A549 (cell line): ENCODE measurements around the gene PLCB3. TPM values are rescaled to one million over a fixed set of nuclear protein-coding genes. Genes with fewer than 3 reads are reported as not detected.

Source experiments
- ATAC-seq, 2 experiments: fragments of 200-7000 bp in 1 of 2; fragments of >200 bp in 1 of 2; cut with Nextera tagmentation in 1 of 2; cut with Tn5 transposase in 1 of 2; 3 replicates each; pipeline versions ENCODE4 v1.8.0 to v1.9.1; 2018 to 2020; ENCODE audit warnings: mild to moderate bottlenecking in 1 of 2, moderate library complexity in 1 of 2
- CTCF ChIA-PET: fragments of 300-600 bp; sonication (Branson Sonifier 250); formaldehyde crosslinking; extraction: SDS; loops from one replicate; lab custom pipeline; 2021; ENCODE audit warnings: antibody characterized with exemption, inconsistent platforms; lab: Yijun Ruan, JAX
- POLR2A ChIA-PET: fragments of 350-600 bp; formaldehyde crosslinking; extraction: SDS; loops from one replicate; lab custom pipeline; 2021; ENCODE audit warnings: antibody characterized with exemption, inconsistent platforms; lab: Yijun Ruan, JAX
- DNase-seq, 2 experiments: peaks; one replicate each; pipeline versions ENCODE4 v3.0.0 to v3.0.0-alpha.2; 2011 to 2016; ENCODE audit warnings: low read depth in 1 of 2, low spot score in 1 of 2
- FAIRE-seq: peaks from 2 replicates; lab custom pipeline; 2011; peaks lifted over from hg19 to GRCh38; lab: Jason Lieb, UNC
- H3K27ac ChIP-seq, 2 experiments: fragments of >200 bp; sonication (Bioruptor Twin); formaldehyde crosslinking; 3 replicates each; pipeline ENCODE4 v1.5.1; 2016 to 2017
- H3K4me1 ChIP-seq: fragments of >200 bp; sonication (Bioruptor Twin); formaldehyde crosslinking; 3 replicates; pipeline ENCODE4 v1.6.1; 2016
- H3K4me2 ChIP-seq: fragments of >200 bp; sonication (Bioruptor Twin); formaldehyde crosslinking; 3 replicates; pipeline ENCODE4 v1.6.1; 2016
- H3K4me3 ChIP-seq: fragments of >200 bp; sonication (Bioruptor Twin); formaldehyde crosslinking; 3 replicates; pipeline ENCODE4 v1.5.1; 2016
- H3K9me3 ChIP-seq: fragments of >200 bp; sonication (Bioruptor Twin); formaldehyde crosslinking; 3 replicates; pipeline ENCODE4 v1.6.1; 2016
- ATOH8 ChIP-seq: fragments of 250-450 bp; sonication (Bioruptor Pico); IDR thresholded peaks from 2 replicates; pipeline ENCODE4 v1.5.0; 2020; ENCODE audit warnings: low read depth, mild to moderate bottlenecking, moderate library complexity
- FOSB ChIP-seq: fragments of 250-450 bp; sonication (Bioruptor Pico); IDR thresholded peaks from 2 replicates; pipeline ENCODE4 v1.5.0; 2020; ENCODE audit warnings: mild to moderate bottlenecking, moderate library complexity
- FOXS1 ChIP-seq: fragments of 250-450 bp; sonication (Bioruptor Pico); IDR thresholded peaks from 2 replicates; pipeline ENCODE4 v1.5.0; 2020; ENCODE audit warnings: mild to moderate bottlenecking, moderate library complexity
- HDAC2 ChIP-seq: fragments of 200-600 bp; sonication (generic); IDR thresholded peaks from 2 replicates; pipeline ENCODE4 v1.6.1; 2016
- HES2 ChIP-seq: fragments of >200 bp; sonication (Bioruptor Twin); formaldehyde crosslinking; IDR thresholded peaks from 2 replicates; pipeline ENCODE4 v1.6.1; 2016
- HOXB13 ChIP-seq: fragments of 250-450 bp; sonication (Bioruptor Pico); IDR thresholded peaks from 2 replicates; pipeline ENCODE4 v1.5.0; 2020; ENCODE audit warnings: low read depth, mild to moderate bottlenecking, moderate library complexity
- JUNB ChIP-seq: fragments of >200 bp; sonication (Bioruptor Twin); formaldehyde crosslinking; IDR thresholded peaks from 2 replicates; pipeline ENCODE4 v1.6.1; 2016
- MAX ChIP-seq: IDR thresholded peaks from 2 replicates; pipeline ENCODE4 v1.6.1; 2012
- MAZ ChIP-seq: fragments of 150-350 bp; IDR thresholded peaks from 2 replicates; pipeline ENCODE4 v1.6.1; 2014; ENCODE audit warnings: antibody characterized with exemption, low read depth, low read length, borderline replicate concordance
- MYC ChIP-seq: IDR thresholded peaks from 2 replicates; pipeline ENCODE4 v1.6.1; 2012; ENCODE audit warnings: mild to moderate bottlenecking, inconsistent platforms, low read length, improper control_type of control experiment, borderline replicate concordance
- POLR2AphosphoS2 ChIP-seq: conservative IDR thresholded peaks from 2 replicates; pipeline ENCODE4 v1.6.1; 2012; ENCODE audit warnings: low read length, improper control_type of control experiment, inconsistent platforms
- RAD21 ChIP-seq, 2 experiments: fragments of >200 bp in 1 of 2; sonication (Bioruptor Twin) in 1 of 2; formaldehyde crosslinking in 1 of 2; IDR thresholded peaks in 1 of 2; conservative IDR thresholded peaks in 1 of 2; 2 replicates in 1 of 2; 3 replicates in 1 of 2; pipeline ENCODE4 v1.6.1; 2012 to 2018; ENCODE audit warnings: inconsistent platforms in 1 of 2
- RFX5 ChIP-seq: fragments of 450-650 bp; IDR thresholded peaks from 2 replicates; pipeline ENCODE4 v1.7.1; 2014; ENCODE audit warnings: antibody characterized with exemption, mild to moderate bottlenecking, moderate library complexity
- RNF2 ChIP-seq: fragments of 200-600 bp; sonication (generic); IDR thresholded peaks from 2 replicates; pipeline ENCODE4 v1.6.1; 2016; ENCODE audit warnings: low read depth, mild to moderate bottlenecking, antibody characterized with exemption, moderate library complexity, borderline replicate concordance
- SMC3 ChIP-seq: fragments of >200 bp; sonication (Bioruptor Twin); formaldehyde crosslinking; IDR thresholded peaks from 3 replicates; pipeline ENCODE4 v1.6.1; 2018; ENCODE audit warnings: inconsistent platforms
- SREBF2 ChIP-seq: fragments of 450-650 bp; IDR thresholded peaks from 2 replicates; pipeline ENCODE4 v1.6.1; 2014; ENCODE audit warnings: mild to moderate bottlenecking, moderate library complexity
- ZSCAN20 ChIP-seq: fragments of 250-450 bp; sonication (Bioruptor Pico); IDR thresholded peaks from 2 replicates; pipeline ENCODE4 v1.8.0; 2022; ENCODE audit warnings: mild to moderate bottlenecking, moderate library complexity
- WGBS: methylation state at CpG from one replicate; pipeline ENCODE4 v1.1.6; 2017; ENCODE audit errors: missing lambda C conversion rate; 5-methylcytosine and 5-hydroxymethylcytosine counted together
- polyA plus RNA-seq, 4 experiments: library from polyadenylated mRNA; depleted of rRNA in 3 of 4; stranded (reverse); fragments of >200 nt; fragmentation: RNase III in 1 of 4; extraction: RNeasy Plus Mini Kit Qiagen cat#74134 plus additional on column Dnase treatment in 1 of 4; gene quantifications; 2 replicates in 3 of 4; 3 replicates in 1 of 4; pipeline ENCODE4 v1.2.3, GENCODE V29; 2011 to 2017
- TF ChIP-seq, protein P1 (sequence below): fragments of 200-600 bp; sonication (generic); IDR thresholded peaks from 2 replicates; pipeline ENCODE4 v1.6.1; 2016; ENCODE audit warnings: antibody characterized with exemption, mild to moderate bottlenecking, moderate library complexity
- TF ChIP-seq, protein P2 (sequence below): fragments of 250-450 bp; sonication (Bioruptor Pico); IDR thresholded peaks from 2 replicates; pipeline ENCODE4 v1.5.0; 2021; ENCODE audit warnings: mild to moderate bottlenecking, moderate library complexity, borderline replicate concordance
- TF ChIP-seq, protein P3 (sequence below): IDR thresholded peaks from 2 replicates; pipeline ENCODE4 v1.6.1; 2012
- TF ChIP-seq, protein P4 (sequence below): fragments of >200 bp; sonication (Bioruptor Twin); formaldehyde crosslinking; IDR thresholded peaks from 3 replicates; pipeline ENCODE4 v1.5.1; 2016

The PLCB3 gene
- polyA plus RNA-seq, 2 of the 4 experiments (the other 2 are of a cell fraction) = 8.8 to 21.2 TPM

- TF ChIP-seq, protein P1, sequence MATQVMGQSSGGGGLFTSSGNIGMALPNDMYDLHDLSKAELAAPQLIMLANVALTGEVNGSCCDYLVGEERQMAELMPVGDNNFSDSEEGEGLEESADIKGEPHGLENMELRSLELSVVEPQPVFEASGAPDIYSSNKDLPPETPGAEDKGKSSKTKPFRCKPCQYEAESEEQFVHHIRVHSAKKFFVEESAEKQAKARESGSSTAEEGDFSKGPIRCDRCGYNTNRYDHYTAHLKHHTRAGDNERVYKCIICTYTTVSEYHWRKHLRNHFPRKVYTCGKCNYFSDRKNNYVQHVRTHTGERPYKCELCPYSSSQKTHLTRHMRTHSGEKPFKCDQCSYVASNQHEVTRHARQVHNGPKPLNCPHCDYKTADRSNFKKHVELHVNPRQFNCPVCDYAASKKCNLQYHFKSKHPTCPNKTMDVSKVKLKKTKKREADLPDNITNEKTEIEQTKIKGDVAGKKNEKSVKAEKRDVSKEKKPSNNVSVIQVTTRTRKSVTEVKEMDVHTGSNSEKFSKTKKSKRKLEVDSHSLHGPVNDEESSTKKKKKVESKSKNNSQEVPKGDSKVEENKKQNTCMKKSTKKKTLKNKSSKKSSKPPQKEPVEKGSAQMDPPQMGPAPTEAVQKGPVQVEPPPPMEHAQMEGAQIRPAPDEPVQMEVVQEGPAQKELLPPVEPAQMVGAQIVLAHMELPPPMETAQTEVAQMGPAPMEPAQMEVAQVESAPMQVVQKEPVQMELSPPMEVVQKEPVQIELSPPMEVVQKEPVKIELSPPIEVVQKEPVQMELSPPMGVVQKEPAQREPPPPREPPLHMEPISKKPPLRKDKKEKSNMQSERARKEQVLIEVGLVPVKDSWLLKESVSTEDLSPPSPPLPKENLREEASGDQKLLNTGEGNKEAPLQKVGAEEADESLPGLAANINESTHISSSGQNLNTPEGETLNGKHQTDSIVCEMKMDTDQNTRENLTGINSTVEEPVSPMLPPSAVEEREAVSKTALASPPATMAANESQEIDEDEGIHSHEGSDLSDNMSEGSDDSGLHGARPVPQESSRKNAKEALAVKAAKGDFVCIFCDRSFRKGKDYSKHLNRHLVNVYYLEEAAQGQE = no peak
- TF ChIP-seq HES2 (no peak), FOXS1 (no peak), ATOH8 (no peak), FOSB (CRISPR knock-in tag) (no peak)
- TF ChIP-seq, protein P2, sequence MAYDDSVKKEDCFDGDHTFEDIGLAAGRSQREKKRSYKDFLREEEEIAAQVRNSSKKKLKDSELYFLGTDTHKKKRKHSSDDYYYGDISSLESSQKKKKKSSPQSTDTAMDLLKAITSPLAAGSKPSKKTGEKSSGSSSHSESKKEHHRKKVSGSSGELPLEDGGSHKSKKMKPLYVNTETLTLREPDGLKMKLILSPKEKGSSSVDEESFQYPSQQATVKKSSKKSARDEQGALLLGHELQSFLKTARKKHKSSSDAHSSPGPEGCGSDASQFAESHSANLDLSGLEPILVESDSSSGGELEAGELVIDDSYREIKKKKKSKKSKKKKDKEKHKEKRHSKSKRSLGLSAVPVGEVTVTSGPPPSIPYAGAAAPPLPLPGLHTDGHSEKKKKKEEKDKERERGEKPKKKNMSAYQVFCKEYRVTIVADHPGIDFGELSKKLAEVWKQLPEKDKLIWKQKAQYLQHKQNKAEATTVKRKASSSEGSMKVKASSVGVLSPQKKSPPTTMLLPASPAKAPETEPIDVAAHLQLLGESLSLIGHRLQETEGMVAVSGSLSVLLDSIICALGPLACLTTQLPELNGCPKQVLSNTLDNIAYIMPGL (CRISPR knock-in tag) = no peak
Measured at GRCh38 chr11:64232182-64232966, 19.0 kb upstream of the PLCB3 start (continued).

- no peak overlapping the region for H3K4me2 ChIP-seq
- CTCF ChIA-PET = interaction anchor here (0.9 to 2.8 kb wide), 9 partner anchors 8 to 121 kb away, joined by 3 to 14 read pairs (median 4); no protein-coding TSS in a partner anchor
- no peak overlapping the region for H3K4me3 ChIP-seq
- TF ChIP-seq, protein P1 = no peak
- no peak for TF ChIP-seq RNF2
- no peak for TF ChIP-seq MYC
- TF ChIP-seq POLR2AphosphoS2 = no peak
- no peak for TF ChIP-seq HDAC2
- TF ChIP-seq, protein P3, sequence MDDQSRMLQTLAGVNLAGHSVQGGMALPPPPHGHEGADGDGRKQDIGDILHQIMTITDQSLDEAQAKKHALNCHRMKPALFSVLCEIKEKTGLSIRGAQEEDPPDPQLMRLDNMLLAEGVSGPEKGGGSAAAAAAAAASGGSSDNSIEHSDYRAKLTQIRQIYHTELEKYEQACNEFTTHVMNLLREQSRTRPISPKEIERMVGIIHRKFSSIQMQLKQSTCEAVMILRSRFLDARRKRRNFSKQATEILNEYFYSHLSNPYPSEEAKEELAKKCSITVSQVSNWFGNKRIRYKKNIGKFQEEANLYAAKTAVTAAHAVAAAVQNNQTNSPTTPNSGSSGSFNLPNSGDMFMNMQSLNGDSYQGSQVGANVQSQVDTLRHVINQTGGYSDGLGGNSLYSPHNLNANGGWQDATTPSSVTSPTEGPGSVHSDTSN = no peak
- no peak for TF ChIP-seq HOXB13
- no peak for TF ChIP-seq MAX
- TF ChIP-seq ZSCAN20 (CRISPR knock-in tag) = no peak
- TF ChIP-seq FOXS1 = no peak
- no peak for TF ChIP-seq RFX5
- no peak for TF ChIP-seq RAD21 (conservative IDR thresholded peaks at IDR 0.05 in 1 of 2, IDR thresholded peaks at IDR 0.05 in 1 of 2)
- TF ChIP-seq, protein P4, sequence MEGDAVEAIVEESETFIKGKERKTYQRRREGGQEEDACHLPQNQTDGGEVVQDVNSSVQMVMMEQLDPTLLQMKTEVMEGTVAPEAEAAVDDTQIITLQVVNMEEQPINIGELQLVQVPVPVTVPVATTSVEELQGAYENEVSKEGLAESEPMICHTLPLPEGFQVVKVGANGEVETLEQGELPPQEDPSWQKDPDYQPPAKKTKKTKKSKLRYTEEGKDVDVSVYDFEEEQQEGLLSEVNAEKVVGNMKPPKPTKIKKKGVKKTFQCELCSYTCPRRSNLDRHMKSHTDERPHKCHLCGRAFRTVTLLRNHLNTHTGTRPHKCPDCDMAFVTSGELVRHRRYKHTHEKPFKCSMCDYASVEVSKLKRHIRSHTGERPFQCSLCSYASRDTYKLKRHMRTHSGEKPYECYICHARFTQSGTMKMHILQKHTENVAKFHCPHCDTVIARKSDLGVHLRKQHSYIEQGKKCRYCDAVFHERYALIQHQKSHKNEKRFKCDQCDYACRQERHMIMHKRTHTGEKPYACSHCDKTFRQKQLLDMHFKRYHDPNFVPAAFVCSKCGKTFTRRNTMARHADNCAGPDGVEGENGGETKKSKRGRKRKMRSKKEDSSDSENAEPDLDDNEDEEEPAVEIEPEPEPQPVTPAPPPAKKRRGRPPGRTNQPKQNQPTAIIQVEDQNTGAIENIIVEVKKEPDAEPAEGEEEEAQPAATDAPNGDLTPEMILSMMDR = no peak
- TF ChIP-seq HES2 = no peak
- no peak for TF ChIP-seq SREBF2
- no peak for TF ChIP-seq JUNB
- no peak for TF ChIP-seq MAZ
- no peak for TF ChIP-seq SMC3
- H3K27ac ChIP-seq = no peak overlapping the region
- H3K4me1 ChIP-seq = peaks cover 40% of the 10 kb centered on the region
- no peaks in the 10 kb centered on the region for H3K9me3 ChIP-seq
- FAIRE-seq = no peak
- WGBS = 87% methylated on average over 8 of the region's 8 CpGs
- no peak for DNase-seq
- POLR2A ChIA-PET = interaction anchor here (1.0 to 1.1 kb wide), 2 partner anchors 8 to 49 kb away, joined by 3 to 6 read pairs; partner anchors contain the start of gene FKBP2
- ATAC-seq = no peak
Measured at GRCh38 chr11:64232967-64233315, 18.4 kb upstream of the PLCB3 start.
